Measurements from ENCODE around the gene GPR162. TPM values are rescaled to one million over a fixed set of nuclear protein-coding genes. Genes with fewer than 3 reads are reported as not detected.
A peak's percentile ranks its signal among the peaks of the same experiment; 100 is the strongest.

GPR162 gene
- total RNA-seq, 1 experiment from 2014 or later, result 2.3 TPM

- Histone ChIP-seq H3K79me2 (ENCODE audit: insufficient read depth, low read length) (peaks cover 19% of the 10 kb centered on the region), H2AFZ (ENCODE audit: low read depth, low read length, poor library complexity, severe bottlenecking) (no peak overlapping the region), H4K20me1 (ENCODE audit: insufficient read depth) (no peaks in the 10 kb centered on the region), H3K4me2 (ENCODE audit: low read length) (no peak overlapping the region), H3K27ac (ENCODE audit: low read depth, low read length) (no peak overlapping the region), H3K9ac (ENCODE audit: low read length) (no peak overlapping the region), H3K4me1 (ENCODE audit: control insufficient read depth in 1 of 2, insufficient read depth in 2 of 2, low read length in 2 of 2) (peaks cover 6 to 14% of the 10 kb centered on the region in 2 experiments), H3K27me3 (ENCODE audit: insufficient read depth, low read length) (no peaks in the 10 kb centered on the region), H3K36me3 (ENCODE audit: control insufficient read depth in 1 of 2, insufficient read depth in 2 of 2, low read length in 2 of 2) (peaks cover 25 to 44% of the 10 kb centered on the region in 2 experiments; a peak in 3 of 4 replicates), H3K9me2 (ENCODE audit: insufficient read depth) (no peaks in the 10 kb centered on the region), H3K9me3 (ENCODE audit: control insufficient read depth in 1 of 2, insufficient read depth in 1 of 2, low read depth in 1 of 2, low read length in 2 of 2) (no peaks in the 10 kb centered on the region), H3K4me3 (replicated peaks in 1 of 2; ENCODE audit: low read depth in 1 of 2, low read length in 2 of 2) (no peak overlapping the region)
- DNase-seq (ENCODE audit: low read depth, low spot score), result no peak
- ATAC-seq, result no peak
- 0 out of 2 replicates have a peak, but pooled peaks have one; percentile 1 for TF ChIP-seq POLR2AphosphoS5 (IDR thresholded peaks at IDR 0.05; ENCODE audit: low read depth, low read length)
- no peak for TF ChIP-seq SIN3A (IDR thresholded peaks at IDR 0.05; ENCODE audit: low read depth)
- no TSS peak for BruUV-seq (replicated peaks)
- POLR2A ChIA-PET, result no interaction called here
- intact Hi-C loops (cut with micrococcal nuclease), result no loop called here
- CTCF ChIA-PET, result no interaction called here
- RAD21 ChIA-PET (ENCODE audit: low non-redundant PET in 1 of 2, low total read pairs in 2 of 2, uncharacterized antibody in 2 of 2, unreplicated experiment in 2 of 2), result no interaction called here
These were observed 24.8 kb downstream of the GPR162 start for GRCh38 chr12:6846316-6846869.

GRCh38 chr12:6847676-6848075 lies 26.1 kb downstream of the GPR162 start:
- no peak overlapping the region for H3K27ac ChIP-seq (ENCODE audit: low read depth, low read length)
- peaks cover 19% of the 10 kb centered on the region for H3K79me2 ChIP-seq (ENCODE audit: insufficient read depth, low read length)
- H2AFZ ChIP-seq (ENCODE audit: low read depth, low read length, poor library complexity, severe bottlenecking), result no peak overlapping the region
- no peak overlapping the region for H3K9ac ChIP-seq (ENCODE audit: low read length)
- H3K27me3 ChIP-seq (ENCODE audit: insufficient read depth, low read length), result no peaks in the 10 kb centered on the region
- peaks cover 25 to 44% of the 10 kb centered on the region in 2 experiments; a peak in 3 of 4 replicates for H3K36me3 ChIP-seq (ENCODE audit: control insufficient read depth in 1 of 2, insufficient read depth in 2 of 2, low read length in 2 of 2)
- no peak overlapping the region for H3K4me3 ChIP-seq (replicated peaks in 1 of 2; ENCODE audit: low read depth in 1 of 2, low read length in 2 of 2)
- intact Hi-C loops (cut with micrococcal nuclease), result no loop called here
- BruUV-seq (replicated peaks), result no TSS peak
- DNase-seq (ENCODE audit: low read depth, low spot score), result no peak
- H3K9me3 ChIP-seq (ENCODE audit: control insufficient read depth in 1 of 2, insufficient read depth in 1 of 2, low read depth in 1 of 2, low read length in 2 of 2), result no peaks in the 10 kb centered on the region
- RAD21 ChIA-PET (ENCODE audit: low non-redundant PET in 1 of 2, low total read pairs in 2 of 2, uncharacterized antibody in 2 of 2, unreplicated experiment in 2 of 2), result no interaction called here
- CTCF ChIA-PET, result no interaction called here
- POLR2A ChIA-PET, result interaction anchor here (8.9 kb wide), 1 partner anchor 21 kb away, joined by 186 read pairs; the partner anchor contains the start of genes SPSB2 and TPI1
- H4K20me1 ChIP-seq (ENCODE audit: insufficient read depth), result no peaks in the 10 kb centered on the region
- TF ChIP-seq SRF (IDR thresholded peaks at IDR 0.05; ENCODE audit: low read depth) (no peak), CTCF (IDR thresholded peaks at IDR 0.05 in 2 of 3, conservative IDR thresholded peaks at IDR 0.05 in 1 of 3; ENCODE audit: borderline replicate concordance in 1 of 3, insufficient read depth in 1 of 3, low read depth in 2 of 3, low read length in 2 of 3) (no peak), POLR2A (IDR thresholded peaks at IDR 0.05; ENCODE audit: borderline replicate concordance, extremely low read depth, insufficient read depth, insufficient read length) (no peak), ATF3 (IDR thresholded peaks at IDR 0.05) (no peak), ZNF274 (IDR thresholded peaks at IDR 0.05; ENCODE audit: low read depth, low read length) (no peak), ELF1 (IDR thresholded peaks at IDR 0.05; ENCODE audit: borderline replicate concordance, low read depth) (no peak), POLR2AphosphoS5 (IDR thresholded peaks at IDR 0.05; ENCODE audit: low read depth, low read length) (no peak), TCF7L2 (IDR thresholded peaks at IDR 0.05; ENCODE audit: borderline replicate concordance, extremely low read depth, insufficient read depth, insufficient read length) (no peak), EZH2phosphoT487 (IDR thresholded peaks at IDR 0.05; ENCODE audit: borderline replicate concordance) (no peak), SP1 (IDR thresholded peaks at IDR 0.05; ENCODE audit: low read depth) (no peak), SIN3A (IDR thresholded peaks at IDR 0.05; ENCODE audit: low read depth) (no peak), FOSL1 (IDR thresholded peaks at IDR 0.05; ENCODE audit: low read depth) (no peak)
- no peak overlapping the region for H3K4me2 ChIP-seq (ENCODE audit: low read length)
- H3K9me2 ChIP-seq (ENCODE audit: insufficient read depth), result no peaks in the 10 kb centered on the region
- no peak for ATAC-seq
- peaks cover 6 to 17% of the 10 kb centered on the region in 2 experiments for H3K4me1 ChIP-seq (ENCODE audit: control insufficient read depth in 1 of 2, insufficient read depth in 2 of 2, low read length in 2 of 2)

All from HCT116 (cell line).